Tibial nerve (tissue), 4 donors: Measurements from ENCODE around the gene WDR76.

Source experiments
- CTCF ChIP-seq, 5 experiments: fragments of 200-600 bp in 3 of 5; fragments of 450-650 bp in 2 of 5; sonication (generic) in 3 of 5; IDR thresholded peaks; one replicate each; pipeline ENCODE4 v1.5.1; 2016 to 2019; ENCODE audit warnings: antibody characterized with exemption in 5 of 5, mild to moderate bottlenecking in 3 of 5, moderate library complexity in 2 of 5
- EP300 ChIP-seq, 2 donors: sonication (generic); formaldehyde crosslinking; IDR thresholded peaks; one replicate each; pipeline ENCODE4 v1.6.1; 2017; ENCODE audit warnings: antibody characterized with exemption in 2 of 2, mild to moderate bottlenecking in 1 of 2
- POLR2A ChIP-seq, 2 donors: fragments of 450-650 bp; IDR thresholded peaks; one replicate each; pipeline ENCODE4 v1.6.1; 2017; ENCODE audit warnings: antibody characterized with exemption in 2 of 2, mild to moderate bottlenecking in 2 of 2, moderate library complexity in 2 of 2

DNA sequence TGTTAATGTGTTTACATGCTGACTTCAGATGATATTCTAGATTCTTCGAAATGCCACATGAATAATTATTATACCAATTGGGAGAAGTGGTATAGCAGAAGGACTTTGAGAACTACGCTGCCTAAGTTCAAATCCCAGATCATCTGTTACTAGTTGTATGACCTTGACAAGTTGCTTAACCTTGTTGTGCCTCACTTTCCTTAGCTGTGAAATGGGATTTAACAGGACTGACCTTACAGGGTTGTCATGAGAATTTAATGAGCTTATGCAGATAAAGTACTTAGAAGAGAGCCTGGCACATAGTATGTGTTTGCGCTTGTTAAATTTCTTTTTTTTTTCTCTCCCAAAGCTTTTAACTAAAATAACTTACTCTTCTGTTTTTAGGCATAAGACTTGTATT lies 24.4 kb downstream of the WDR76 start:
- TF ChIP-seq CTCF (IDR thresholded peaks at IDR 0.05) (no peak), POLR2A (IDR thresholded peaks at IDR 0.05) (no peak), EP300 (IDR thresholded peaks at IDR 0.05) (no peak)
